ENCODE results near the gene NOP53. TPM values are rescaled to one million over a fixed set of nuclear protein-coding genes. Genes with fewer than 3 reads are reported as not detected.
"Not testable (repeated sequence)": the region's sequence is repeated elsewhere in the genome, so short reads cannot be mapped to it uniquely, and the experiment has no call there.

NOP53 gene
- total RNA-seq, 1 donor from 2014 or later, result 380 TPM

- no peaks in the 10 kb centered on the region for H3K36me3 ChIP-seq (ENCODE audit: control insufficient read depth, insufficient read depth, low read length)
- DNase-seq (ENCODE audit: low read depth), result no peak
- no peak for TF ChIP-seq CTCF (IDR thresholded peaks at IDR 0.05; ENCODE audit: insufficient read depth, low read length, poor library complexity, severe bottlenecking)
- H3K4me3 ChIP-seq (ENCODE audit: low read depth, low read length), result no peak overlapping the region
- H3K27me3 ChIP-seq (ENCODE audit: control insufficient read depth, insufficient read depth, low read length), result no peaks in the 10 kb centered on the region
Measured at GRCh38 chr19:47776568-47776967, 31.2 kb downstream of the NOP53 start.

- DNase-seq (ENCODE audit: low read depth); H3K27me3 ChIP-seq (ENCODE audit: control insufficient read depth, insufficient read depth, low read length); H3K36me3 ChIP-seq (ENCODE audit: control insufficient read depth, insufficient read depth, low read length): not testable (repeated sequence)
- H3K4me3 ChIP-seq (ENCODE audit: low read depth, low read length), result peak overlapping the region; percentile 88
Measured at GRCh38 chr19:47777245-47778048, 32.1 kb downstream of the NOP53 start.

- DNase-seq (ENCODE audit: low read depth), result no peak
- no peak for TF ChIP-seq CTCF (IDR thresholded peaks at IDR 0.05; ENCODE audit: insufficient read depth, low read length, poor library complexity, severe bottlenecking)
- Histone ChIP-seq H3K4me3 (ENCODE audit: low read depth, low read length) (peak within 1 kb of the TSS; percentile 88), H3K27me3 (ENCODE audit: control insufficient read depth, insufficient read depth, low read length) (no peaks in the 10 kb centered on the region), H3K36me3 (ENCODE audit: control insufficient read depth, insufficient read depth, low read length) (peaks cover 2% of the 10 kb centered on the region)
Measured at GRCh38 chr19:47778049-47778953, 33.0 kb downstream of the NOP53 start, which contains the start of gene SELENOW. SELENOW (plus strand) TSS chr19:47778703; CDS start chr19:47778786, 83 bp downstream.

- DNase-seq (ENCODE audit: low read depth), result no peak
Measured at GRCh38 chr19:47778954-47779351, 33.6 kb downstream of the NOP53 start.

GRCh38 chr19:47779524-47780214, 34.3 kb downstream of the NOP53 start:
- TF ChIP-seq CTCF (IDR thresholded peaks at IDR 0.05; ENCODE audit: insufficient read depth, low read length, poor library complexity, severe bottlenecking), result no peak
- H3K36me3 ChIP-seq (ENCODE audit: control insufficient read depth, insufficient read depth, low read length), result peaks cover 2% of the 10 kb centered on the region
- peak overlapping the region; percentile 88 for H3K4me3 ChIP-seq (ENCODE audit: low read depth, low read length)
- DNase-seq (ENCODE audit: low read depth), result no peak
- no peaks in the 10 kb centered on the region for H3K27me3 ChIP-seq (ENCODE audit: control insufficient read depth, insufficient read depth, low read length)

More at GRCh38 chr19:47778954-47779351, 33.6 kb downstream of the NOP53 start:
- peaks cover 2% of the 10 kb centered on the region for H3K36me3 ChIP-seq (ENCODE audit: control insufficient read depth, insufficient read depth, low read length)
- TF ChIP-seq CTCF (IDR thresholded peaks at IDR 0.05; ENCODE audit: insufficient read depth, low read length, poor library complexity, severe bottlenecking), result no peak
- H3K4me3 ChIP-seq (ENCODE audit: low read depth, low read length), result peak overlapping the region; percentile 88
- no peaks in the 10 kb centered on the region for H3K27me3 ChIP-seq (ENCODE audit: control insufficient read depth, insufficient read depth, low read length)

GRCh38 chr19:47780215-47780551, 34.8 kb downstream of the NOP53 start:
- no peak overlapping the region for H3K4me3 ChIP-seq (ENCODE audit: low read depth, low read length)
- H3K27me3 ChIP-seq (ENCODE audit: control insufficient read depth, insufficient read depth, low read length), result no peaks in the 10 kb centered on the region
- peaks cover 2% of the 10 kb centered on the region for H3K36me3 ChIP-seq (ENCODE audit: control insufficient read depth, insufficient read depth, low read length)
- TF ChIP-seq CTCF (IDR thresholded peaks at IDR 0.05; ENCODE audit: insufficient read depth, low read length, poor library complexity, severe bottlenecking), result no peak
- DNase-seq (ENCODE audit: low read depth), result no peak
